Stomach (tissue), 4 donors: ENCODE results near the gene DST.

Experiments
- CTCF ChIP-seq, 7 experiments: fragments of 450-650 bp in 4 of 7; fragments of 200-600 bp in 3 of 7; sonication (generic) in 3 of 7; IDR thresholded peaks; one replicate each; pipeline ENCODE4 v1.5.1; 2016 to 2019; ENCODE audit warnings: antibody characterized with exemption in 7 of 7, control low read depth in 2 of 7, mild to moderate bottlenecking in 1 of 7
- POLR2A ChIP-seq, 4 donors: fragments of 450-650 bp; IDR thresholded peaks; one replicate each; pipeline ENCODE4 v1.6.1; 2016; ENCODE audit warnings: antibody characterized with exemption in 4 of 4, control low read depth in 2 of 4, mild to moderate bottlenecking in 1 of 4, moderate library complexity in 1 of 4

- TF ChIP-seq CTCF (IDR thresholded peaks at IDR 0.05) (no peak), POLR2A (IDR thresholded peaks at IDR 0.05) (no peak)
Measured at GRCh38 chr6:56677559-56677958, 34.9 kb upstream of the DST start.
